Subcutaneous adipose tissue (tissue), 4 donors: ENCODE data around the gene PET100. TPM values are rescaled to one million over a fixed set of nuclear protein-coding genes. Genes with fewer than 3 reads are reported as not detected.

Experiments used
- CTCF ChIP-seq: fragments of 450-650 bp; IDR thresholded peaks from one replicate; pipeline ENCODE4 v1.5.1; 2016; ENCODE audit warnings: low read depth, mild to moderate bottlenecking, control low read depth, antibody characterized with exemption, moderate library complexity
- total RNA-seq, 4 donors: library from RNA; depleted of rRNA; stranded (reverse); fragments of >200 nt; gene quantifications; one replicate each; pipeline ENCODE4 v1.1.0, GENCODE V29; 2016

The PET100 gene
- total RNA-seq, 4 donors from 2014 or later = 8.3 to 35.4 (median 21.1) TPM

- no peak for TF ChIP-seq CTCF
These were observed 23.3 kb upstream of the PET100 start for GRCh38 chr19:7606289-7606688.

GRCh38 chr19:7607212-7607873 lies 22.2 kb upstream of the PET100 start:
- no peak for TF ChIP-seq CTCF

- no peak for TF ChIP-seq CTCF
These were observed 21.6 kb upstream of the PET100 start for GRCh38 chr19:7607874-7608560.

GRCh38 chr19:7610491-7611240 lies 18.9 kb upstream of the PET100 start:
- TF ChIP-seq CTCF = no peak

DNA sequence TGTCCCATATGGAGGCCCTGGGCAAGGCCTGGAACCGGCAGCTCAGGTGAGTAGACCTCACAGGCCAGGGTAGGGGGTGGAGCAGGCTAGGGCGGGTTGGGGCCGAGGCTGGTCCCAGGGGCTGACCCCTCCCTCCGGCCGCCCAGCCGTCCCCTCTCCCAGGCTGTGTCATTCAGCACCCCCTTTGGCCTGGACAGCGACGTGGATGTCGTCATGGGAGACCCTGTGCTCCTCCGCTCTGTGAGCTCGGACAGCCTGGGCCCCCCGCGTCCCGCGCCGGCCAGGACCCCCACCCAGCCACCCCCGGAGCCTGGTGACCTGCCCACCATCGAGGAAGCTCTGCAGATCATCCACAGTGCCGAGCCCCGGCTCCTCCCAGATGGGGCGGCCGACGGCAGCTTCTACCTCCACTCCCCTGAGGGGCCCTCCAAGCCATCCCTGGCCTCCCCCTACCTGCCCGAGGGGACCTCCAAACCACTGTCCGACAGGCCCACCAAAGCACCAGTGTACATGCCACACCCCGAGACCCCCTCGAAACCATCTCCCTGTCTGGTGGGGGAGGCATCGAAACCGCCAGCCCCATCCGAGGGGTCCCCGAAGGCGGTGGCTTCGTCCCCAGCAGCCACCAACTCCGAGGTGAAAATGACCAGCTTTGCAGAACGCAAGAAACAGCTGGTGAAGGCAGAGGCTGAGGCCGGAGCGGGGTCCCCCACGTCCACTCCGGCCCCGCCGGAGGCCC lies 17.9 kb upstream of the PET100 start:
- TF ChIP-seq CTCF = no peak

- no peak for TF ChIP-seq CTCF
These were observed 17.0 kb upstream of the PET100 start for GRCh38 chr19:7612282-7613274.
